ENCODE measurements around the gene TIMM29. TPM values are rescaled to one million over a fixed set of nuclear protein-coding genes. Genes with fewer than 3 reads are reported as not detected.

Gene TIMM29
- total RNA-seq, 1 donor from 2014 or later: 12.4 TPM

- DNase-seq: no peak
- Histone ChIP-seq H3K27me3 (ENCODE audit: low read depth) (no peaks in the 10 kb centered on the region), H3K4me1 (no peaks in the 10 kb centered on the region), H3K9me3 (replicated peaks) (no peaks in the 10 kb centered on the region), H3K4me3 (no peak overlapping the region), H3K36me3 (peaks cover 88% of the 10 kb centered on the region), H3K27ac (replicated peaks) (no peak overlapping the region)
- intact Hi-C loops (cut with micrococcal nuclease): no loop called here
- no peak for TF ChIP-seq CTCF (IDR thresholded peaks at IDR 0.05; ENCODE audit: borderline replicate concordance)
These were observed 16.0 kb upstream of the TIMM29 start for GRCh38 chr19:10912619-10913018.

DNA sequence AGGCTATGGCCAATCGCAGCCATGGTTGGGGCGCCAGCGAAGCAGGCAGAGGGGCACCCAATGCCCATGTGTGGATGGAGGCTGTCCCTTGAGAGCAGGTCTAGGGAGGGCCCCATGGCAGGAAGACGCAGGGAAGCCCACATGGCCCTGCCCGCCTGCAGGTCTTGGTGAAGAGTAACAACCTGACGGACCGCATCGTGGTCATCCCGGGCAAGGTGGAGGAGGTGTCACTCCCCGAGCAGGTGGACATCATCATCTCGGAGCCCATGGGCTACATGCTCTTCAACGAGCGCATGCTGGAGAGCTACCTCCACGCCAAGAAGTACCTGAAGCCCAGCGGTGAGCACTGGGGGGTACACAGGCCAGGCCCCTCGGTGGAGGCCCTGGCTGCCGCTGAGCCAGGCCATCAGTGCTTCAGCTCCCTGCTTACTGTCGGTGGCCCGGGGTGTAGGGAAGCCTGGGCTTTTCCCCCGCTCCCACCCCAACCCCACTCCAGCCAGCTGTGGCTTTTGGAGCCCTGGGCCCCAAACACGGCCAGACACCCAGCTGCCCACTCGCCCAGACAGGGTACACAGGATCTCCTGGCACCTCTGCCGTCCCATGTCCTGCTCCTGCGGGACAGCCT lies 14.8 kb upstream of the TIMM29 start:
- Histone ChIP-seq H3K4me1 (no peaks in the 10 kb centered on the region), H3K9me3 (replicated peaks) (no peaks in the 10 kb centered on the region), H3K36me3 (peaks cover 87% of the 10 kb centered on the region), H3K27ac (replicated peaks) (no peak overlapping the region), H3K4me3 (no peak overlapping the region), H3K27me3 (ENCODE audit: low read depth) (no peaks in the 10 kb centered on the region)
- TF ChIP-seq CTCF (IDR thresholded peaks at IDR 0.05; ENCODE audit: borderline replicate concordance): no peak
- DNase-seq: no peak
- intact Hi-C loops (cut with micrococcal nuclease): no loop called here

DNA sequence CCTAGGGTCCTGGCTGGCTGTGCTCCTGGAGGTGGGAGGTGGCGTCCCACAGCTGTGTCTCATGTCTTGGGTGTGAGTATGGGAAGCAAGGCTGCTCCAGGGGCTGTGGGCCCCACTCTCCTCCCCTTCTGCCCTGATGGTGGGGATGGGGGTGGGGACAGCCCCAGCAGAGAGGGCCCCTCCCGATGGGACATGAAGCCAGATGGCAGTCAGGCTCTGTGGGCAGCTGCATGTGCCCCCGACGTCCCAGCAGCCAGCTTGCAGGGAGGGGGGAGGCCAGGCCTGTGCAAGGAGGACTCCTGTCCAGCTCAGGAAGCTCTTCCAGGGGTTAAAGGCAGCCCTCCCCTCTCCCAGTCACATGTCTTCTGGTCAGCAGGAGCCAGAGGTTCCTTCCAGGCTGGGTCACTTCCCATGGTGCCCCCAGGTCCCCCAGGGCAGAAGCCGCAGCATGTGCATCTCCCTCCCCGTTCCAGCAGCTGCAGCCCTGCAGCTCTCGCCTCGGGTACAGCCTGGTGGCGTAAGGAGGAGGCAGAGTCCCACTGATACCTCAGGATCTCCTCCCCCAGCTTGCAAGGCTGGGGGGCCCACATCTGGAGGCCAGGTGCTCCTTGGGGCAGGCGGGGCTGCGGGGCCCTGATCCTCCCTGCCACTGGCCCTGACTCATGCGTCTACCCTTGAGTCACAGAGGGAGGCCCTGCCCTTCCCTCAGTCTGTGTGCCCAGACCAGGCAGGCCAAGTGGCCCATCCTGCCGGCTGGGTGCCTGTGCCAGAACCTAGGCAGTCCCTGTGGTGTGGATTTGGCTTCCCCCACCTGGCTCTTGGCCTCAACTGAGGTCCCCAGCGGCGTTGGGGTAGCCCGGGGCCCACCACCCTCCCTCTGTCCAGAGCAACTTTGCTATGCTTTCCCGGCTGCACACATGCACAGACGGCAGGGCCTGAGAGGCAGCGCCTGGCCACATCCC lies 13.2 kb upstream of the TIMM29 start:
- DNase-seq: no peak
- H3K4me1 ChIP-seq: peaks cover 7% of the 10 kb centered on the region
- no peak overlapping the region for H3K27ac ChIP-seq (replicated peaks)
- H3K9me3 ChIP-seq (replicated peaks): no peaks in the 10 kb centered on the region
- TF ChIP-seq CTCF (IDR thresholded peaks at IDR 0.05; ENCODE audit: borderline replicate concordance): no peak
- H3K27me3 ChIP-seq (ENCODE audit: low read depth): no peaks in the 10 kb centered on the region
- peaks cover 88% of the 10 kb centered on the region for H3K36me3 ChIP-seq
- intact Hi-C loops (cut with micrococcal nuclease): no loop called here
- H3K4me3 ChIP-seq: no peak overlapping the region

- no peaks in the 10 kb centered on the region for H3K27me3 ChIP-seq (ENCODE audit: low read depth)
- no peak overlapping the region for H3K27ac ChIP-seq (replicated peaks)
These were observed 12.0 kb upstream of the TIMM29 start for GRCh38 chr19:10916602-10917001.

DNA sequence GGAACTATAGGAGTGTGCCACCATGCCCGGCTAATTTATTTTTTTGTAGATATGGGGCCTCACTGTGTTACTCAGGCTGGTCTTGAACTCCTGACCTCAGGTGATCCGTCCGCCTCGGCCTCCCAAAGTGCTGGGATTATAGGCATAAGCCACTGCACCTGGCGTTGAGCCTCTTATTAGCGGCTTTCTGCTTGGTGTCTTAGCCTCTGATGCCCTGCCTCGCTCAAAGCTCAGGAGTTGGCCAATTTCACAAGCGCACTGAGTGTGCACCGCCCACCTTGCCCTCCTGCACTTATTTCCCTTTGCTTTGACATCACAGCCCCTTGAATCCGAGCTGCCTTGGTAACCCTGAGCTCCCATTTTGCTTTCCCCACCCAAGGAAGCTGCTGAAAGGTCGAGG lies 10.3 kb upstream of the TIMM29 start:
- no peak for TF ChIP-seq CTCF (IDR thresholded peaks at IDR 0.05; ENCODE audit: borderline replicate concordance)
- Histone ChIP-seq H3K27me3 (ENCODE audit: low read depth) (no peaks in the 10 kb centered on the region), H3K27ac (replicated peaks) (no peak overlapping the region), H3K36me3 (peaks cover 89% of the 10 kb centered on the region), H3K4me3 (no peak overlapping the region), H3K4me1 (peaks cover 7% of the 10 kb centered on the region), H3K9me3 (replicated peaks) (no peaks in the 10 kb centered on the region)
- no peak for DNase-seq
- intact Hi-C loops (cut with micrococcal nuclease): no loop called here

More at GRCh38 chr19:10916602-10917001, 12.0 kb upstream of the TIMM29 start:
- H3K9me3 ChIP-seq (replicated peaks): no peaks in the 10 kb centered on the region
- no peak for TF ChIP-seq CTCF (IDR thresholded peaks at IDR 0.05; ENCODE audit: borderline replicate concordance)
- peaks cover 7% of the 10 kb centered on the region for H3K4me1 ChIP-seq
- peaks cover 89% of the 10 kb centered on the region for H3K36me3 ChIP-seq
- intact Hi-C loops (cut with micrococcal nuclease): no loop called here
- no peak overlapping the region for H3K4me3 ChIP-seq
- no peak for DNase-seq
